MV-4-11 (cell line): ENCODE data around the gene DIS3L2.

Experiments used
- DNase-seq: peaks from one replicate; lab custom pipeline; 2025; lab: John Stamatoyannopoulos, UW

Gene DIS3L2

DNA sequence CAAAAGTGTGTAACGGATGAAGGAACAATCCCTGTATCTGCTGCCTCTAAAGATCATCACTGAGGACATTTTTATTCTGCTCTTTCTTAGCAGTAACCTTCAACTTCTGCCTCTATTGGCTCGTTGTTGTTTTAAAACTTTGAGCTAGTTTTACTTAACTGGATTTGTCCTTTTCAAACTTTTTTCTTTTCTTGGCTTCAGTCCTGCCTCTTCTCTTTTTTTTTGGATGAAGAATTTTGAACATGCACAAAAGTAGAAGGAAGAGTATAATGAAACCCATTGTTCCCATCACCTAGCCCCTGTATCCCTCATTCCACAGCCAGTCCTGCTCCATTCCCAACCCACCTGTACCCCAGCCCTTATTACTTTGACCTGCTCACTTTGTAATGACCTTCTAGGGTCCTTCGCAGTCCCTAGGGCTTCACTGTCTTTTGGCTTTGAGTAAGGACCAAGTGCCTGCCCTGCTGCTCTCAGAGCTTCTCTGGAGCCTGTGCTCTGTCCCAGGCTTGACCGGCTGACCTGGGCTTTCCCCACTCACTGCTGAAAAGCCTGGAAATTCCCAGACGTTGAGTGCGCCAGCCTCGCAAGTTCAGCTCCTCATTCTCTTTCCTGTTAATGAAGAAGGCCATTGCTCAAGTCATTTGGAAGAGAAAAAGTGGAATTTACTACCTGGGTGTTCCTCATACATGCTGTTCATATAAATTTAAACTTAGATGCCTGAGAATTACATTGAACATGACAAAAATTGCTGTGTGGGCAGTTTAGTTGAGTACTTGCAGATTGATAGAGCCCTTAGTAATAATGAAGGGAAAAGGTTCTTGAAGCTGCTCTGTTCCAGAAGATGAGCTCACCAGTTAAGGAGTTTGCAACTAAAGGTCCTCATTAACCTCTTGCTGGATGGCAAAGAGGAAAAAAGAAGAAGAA is 267.7 kb downstream of the DIS3L2 start:
- DNase-seq: no peak

DNA sequence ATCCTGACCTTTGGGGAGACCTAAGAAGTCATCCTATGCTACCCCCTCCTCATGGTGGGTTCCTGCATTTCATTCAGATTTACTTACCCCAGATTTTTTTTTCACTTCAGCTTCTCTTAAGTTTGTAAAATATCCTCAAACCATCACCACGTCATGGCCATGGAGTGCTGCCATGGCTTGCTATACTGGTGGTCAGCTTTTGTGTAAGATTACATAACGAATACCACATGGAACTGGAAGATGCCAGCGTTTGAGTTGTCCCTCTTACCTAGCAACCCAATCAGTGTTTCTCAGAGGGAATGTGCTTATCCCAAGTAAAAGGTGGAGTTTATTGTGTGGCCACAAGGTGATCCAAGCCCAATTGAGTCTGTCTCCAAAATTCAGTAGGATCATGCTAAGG is 268.4 kb downstream of the DIS3L2 start:
- DNase-seq: no peak

DNA sequence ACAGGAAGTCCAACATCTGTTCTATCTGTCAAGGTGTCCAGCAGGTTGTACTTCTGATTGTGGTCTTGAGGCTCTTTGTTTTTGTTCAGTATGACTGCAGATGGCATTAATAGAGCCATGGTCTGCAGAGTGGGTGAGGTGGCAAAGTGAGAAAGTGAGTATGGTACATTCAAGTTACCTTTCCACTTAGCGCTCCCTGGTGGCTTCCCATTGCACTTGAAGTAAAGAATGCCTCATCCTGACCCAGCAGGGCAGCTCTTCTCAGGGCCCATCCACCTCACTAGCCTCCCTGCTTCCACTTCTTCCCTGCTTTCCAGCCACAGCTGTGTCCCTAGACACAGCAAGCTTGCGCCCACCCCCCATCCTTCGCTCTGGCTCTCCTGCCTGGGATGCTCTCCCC is 269.0 kb downstream of the DIS3L2 start:
- DNase-seq: no peak

- no peak for DNase-seq
These were observed 270.0 kb downstream of the DIS3L2 start for GRCh38 chr2:232231554-232231953.

DNA sequence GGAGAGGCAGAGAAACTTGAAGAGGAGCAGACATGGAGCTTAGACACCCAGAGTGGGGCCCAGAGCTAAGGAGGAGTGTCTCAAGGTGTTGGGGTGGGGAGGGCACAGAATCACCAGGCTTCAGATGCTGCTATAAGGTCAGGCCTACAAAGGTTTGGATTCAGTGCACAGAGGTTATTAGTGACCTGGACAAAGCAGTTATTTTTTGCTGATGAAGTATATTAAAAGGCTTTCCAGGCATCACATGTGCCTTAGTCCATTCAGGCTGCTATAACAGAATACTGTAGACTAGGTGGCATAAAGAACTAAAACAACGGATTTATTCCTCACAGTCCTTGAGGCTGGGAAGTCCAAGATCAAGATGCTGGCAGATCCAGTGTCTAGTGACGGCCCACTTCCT is 271.4 kb downstream of the DIS3L2 start:
- no peak for DNase-seq

DNA sequence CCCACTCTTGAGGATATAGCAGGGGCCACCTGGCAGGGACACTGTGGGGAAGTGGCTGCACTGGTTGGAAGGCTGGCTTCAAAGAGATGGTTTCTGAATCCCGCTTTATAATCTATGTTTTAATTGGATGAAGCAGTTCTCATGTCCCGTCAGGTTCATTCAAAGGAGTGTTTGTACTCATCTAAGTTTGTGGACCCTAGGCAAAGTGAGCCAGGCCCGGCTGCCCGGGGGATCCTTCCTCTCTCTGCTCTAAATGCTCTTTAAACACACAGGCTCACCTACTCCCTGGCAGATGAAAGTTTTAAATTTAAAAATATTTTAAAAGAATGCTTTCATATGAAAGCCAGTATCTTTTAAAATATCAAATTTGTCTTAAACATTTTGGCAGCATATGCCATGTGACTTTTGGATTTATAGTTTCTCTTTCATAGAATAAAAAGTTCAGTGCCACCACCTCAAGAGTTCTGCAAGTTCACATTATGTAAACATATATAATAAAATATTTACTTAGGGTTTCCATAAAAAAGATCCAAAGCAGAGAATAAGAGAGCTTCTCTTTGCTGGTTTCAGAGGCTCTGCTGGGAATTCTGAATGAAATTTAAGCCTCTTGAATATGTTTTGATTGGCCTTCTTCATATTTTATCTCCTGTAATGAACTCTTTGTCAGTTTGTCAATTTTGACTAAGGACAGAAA is 273.6 kb downstream of the DIS3L2 start:
- DNase-seq: no peak

- peak; percentile 37 for DNase-seq
These were observed 274.2 kb downstream of the DIS3L2 start for GRCh38 chr2:232235716-232236115.

DNA sequence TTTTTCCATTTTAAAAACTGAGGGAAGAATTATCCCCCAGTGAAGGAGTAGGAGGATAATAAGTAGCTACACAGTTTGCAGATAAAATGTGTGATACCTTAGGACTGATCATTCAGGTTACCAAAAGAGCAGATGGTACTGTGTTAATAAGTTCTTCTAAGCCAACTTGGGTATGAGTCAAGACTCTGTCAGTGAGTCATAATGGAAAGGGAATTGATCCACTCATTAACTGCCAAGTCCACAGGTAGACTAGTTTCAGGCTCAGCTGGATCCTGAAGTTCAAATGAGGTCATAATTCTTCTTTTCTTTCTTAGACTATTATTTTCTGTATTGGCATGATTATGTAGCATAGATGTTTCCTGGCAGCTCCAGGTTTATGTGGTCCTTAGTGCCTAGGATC is 274.7 kb downstream of the DIS3L2 start:
- DNase-seq: no peak

DNA sequence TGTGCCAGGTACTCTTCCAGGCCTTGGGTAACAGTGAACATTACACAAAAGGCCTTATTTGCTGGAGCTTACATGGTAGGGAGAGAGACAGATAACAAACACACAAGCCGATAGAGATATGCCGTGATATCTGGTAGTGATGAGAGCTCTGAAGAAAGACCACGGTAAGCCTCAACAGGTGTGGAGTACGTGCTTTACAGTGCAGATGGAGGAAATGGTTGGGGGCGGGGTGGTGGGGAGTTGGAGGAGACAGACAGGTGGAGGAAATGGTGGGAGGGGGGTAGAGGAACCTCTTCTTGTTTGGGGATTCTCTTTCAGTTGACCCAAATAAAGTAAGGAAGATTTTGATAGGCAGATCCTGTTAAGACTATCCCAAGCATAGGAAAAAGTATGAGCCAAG is 276.0 kb downstream of the DIS3L2 start:
- DNase-seq: no peak

- no peak for DNase-seq
These were observed 276.6 kb downstream of the DIS3L2 start for GRCh38 chr2:232238108-232238507.

- no peak for DNase-seq
These were observed 277.1 kb downstream of the DIS3L2 start for GRCh38 chr2:232238596-232238995.

DNA sequence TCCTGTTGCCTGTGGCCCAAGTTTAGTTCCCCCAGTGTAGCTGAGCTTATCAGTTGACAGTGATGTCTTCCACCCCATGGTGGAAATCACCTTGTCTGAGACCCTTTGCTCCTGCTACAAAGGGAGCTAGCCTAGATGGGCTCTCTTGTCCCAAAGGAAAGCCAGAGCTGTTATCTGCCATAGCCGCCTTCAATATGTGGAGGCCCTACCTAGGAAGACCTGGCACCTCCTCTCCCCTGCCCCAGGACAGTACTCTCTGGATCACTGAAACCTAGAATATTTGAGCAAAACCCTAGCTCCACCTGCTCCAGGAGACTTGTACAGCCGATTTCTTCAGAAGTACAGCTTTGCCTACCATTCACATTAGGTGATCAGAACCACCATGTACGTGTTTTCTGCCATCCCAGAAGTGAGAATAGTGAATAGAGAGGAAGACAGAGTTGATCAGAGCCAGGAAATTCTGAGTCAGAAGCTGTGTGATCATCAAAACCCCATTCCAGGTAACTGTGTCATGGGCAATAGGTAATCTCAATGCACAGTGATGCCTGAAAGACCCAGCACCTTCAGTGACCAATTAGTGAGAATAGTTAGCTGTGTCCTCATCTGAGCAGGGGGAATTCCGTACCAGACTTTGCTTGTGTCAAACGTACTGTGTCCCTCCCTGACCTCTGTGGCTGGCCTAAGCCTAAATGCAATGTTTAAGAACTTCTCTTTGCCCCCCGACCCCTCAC is 278.6 kb downstream of the DIS3L2 start:
- no peak for DNase-seq

- no peak for DNase-seq
These were observed 279.4 kb downstream of the DIS3L2 start for GRCh38 chr2:232240906-232241305.

DNA sequence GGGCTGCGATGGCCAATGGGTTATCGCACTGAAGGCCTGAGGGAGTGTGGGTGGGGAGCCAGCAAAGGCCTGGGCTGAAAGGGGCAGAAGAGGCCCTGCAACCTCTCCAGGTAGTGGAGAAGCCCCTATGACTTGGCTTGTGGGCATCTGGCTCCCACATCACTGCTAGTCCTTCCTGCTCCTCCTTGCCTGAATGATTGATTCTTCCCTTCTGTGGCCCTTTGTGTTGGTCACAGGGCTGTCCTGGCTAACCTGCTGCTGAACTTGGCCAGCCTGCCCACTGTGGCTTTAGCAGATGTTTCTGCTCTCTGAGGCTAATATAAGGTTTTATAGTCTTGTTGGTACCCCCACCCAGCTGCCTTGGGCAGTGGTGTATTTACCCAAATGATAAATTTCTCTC is 280.8 kb downstream of the DIS3L2 start:
- no peak for DNase-seq

DNA sequence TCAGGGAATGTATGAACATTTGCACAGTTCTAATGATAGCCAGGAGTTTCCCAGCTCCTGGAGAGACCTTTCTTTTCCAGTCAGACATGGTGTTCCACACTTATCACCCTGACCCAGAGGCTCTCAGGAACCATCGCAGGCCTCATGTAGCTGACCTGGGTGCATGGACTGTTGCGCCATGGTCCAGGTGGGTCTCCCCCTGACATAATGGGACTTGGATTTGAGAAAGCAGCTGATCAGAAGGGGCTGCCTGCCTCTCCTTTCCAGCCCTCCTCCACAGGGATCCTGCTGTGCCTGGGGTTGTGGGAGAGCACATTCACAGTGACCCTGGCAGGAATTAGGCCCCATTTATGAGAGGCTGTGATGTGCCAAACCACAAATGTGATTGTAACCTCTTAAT is 283.6 kb downstream of the DIS3L2 start:
- no peak for DNase-seq

GRCh38 chr2:232246245-232246644 is 284.7 kb downstream of the DIS3L2 start:
- DNase-seq: no peak

DNA sequence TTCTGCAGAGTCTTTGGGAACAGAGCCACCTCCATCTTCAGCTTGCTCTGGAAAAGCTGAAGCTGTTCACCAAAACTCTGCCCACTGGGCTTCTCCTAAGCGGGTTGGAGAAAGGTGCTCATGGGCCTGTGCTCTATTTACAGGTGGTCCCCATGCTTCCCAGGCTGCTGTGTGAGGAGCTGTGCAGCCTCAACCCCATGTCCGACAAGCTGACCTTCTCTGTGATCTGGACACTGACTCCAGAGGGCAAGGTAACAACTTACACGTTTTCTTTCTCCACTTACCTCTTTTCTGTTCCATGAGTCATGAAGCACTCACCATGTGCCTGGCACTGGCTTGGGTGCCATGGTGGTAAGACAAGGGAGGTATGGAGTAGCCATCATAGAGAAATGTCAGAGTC is 287.6 kb downstream of the DIS3L2 start:
- DNase-seq: no peak

- no peak for DNase-seq
These were observed 289.0 kb downstream of the DIS3L2 start for GRCh38 chr2:232250246-232251175.

- DNase-seq: no peak
These were observed 293.5 kb downstream of the DIS3L2 start for GRCh38 chr2:232255033-232255432.

- DNase-seq: peak; percentile 81
These were observed 298.6 kb downstream of the DIS3L2 start for GRCh38 chr2:232260075-232260474.

DNA sequence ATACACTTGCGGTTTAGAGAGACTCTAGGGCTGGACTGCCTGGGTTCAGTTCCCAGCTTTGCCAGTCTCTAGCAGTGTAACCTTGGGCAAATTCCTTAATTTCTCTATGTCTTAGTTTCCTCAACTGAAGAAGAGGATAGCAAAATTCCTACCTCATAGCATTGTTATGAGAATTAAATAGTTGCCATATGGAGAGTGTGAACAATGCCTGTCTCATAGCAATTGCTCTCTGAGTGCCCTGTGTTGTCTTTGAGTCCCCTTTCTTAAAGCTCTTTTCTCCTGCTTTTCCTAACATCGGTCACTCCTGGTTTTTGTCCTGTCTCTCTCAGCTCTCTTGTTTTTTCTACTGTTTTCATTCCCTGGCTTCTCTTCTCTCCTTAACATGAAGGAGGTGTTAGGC is 300.3 kb downstream of the DIS3L2 start:
- DNase-seq: no peak

GRCh38 chr2:232263295-232263694 is 301.8 kb downstream of the DIS3L2 start:
- DNase-seq: no peak
